Cortex of kidney (tissue), 1 donor: Measurements from ENCODE around the gene ZNF470.

Experiments
- DNase-seq: peaks from one replicate; lab custom pipeline; 2025; lab: John Stamatoyannopoulos, UW

ZNF470 gene

GRCh38 chr19:56608274-56608964, 41.2 kb downstream of the ZNF470 start:
- DNase-seq, result no peak

- DNase-seq, result no peak
These were observed 44.0 kb downstream of the ZNF470 start for GRCh38 chr19:56611288-56611687.

- no peak for DNase-seq
These were observed 45.5 kb downstream of the ZNF470 start for GRCh38 chr19:56612737-56613136.

- no peak for DNase-seq
These were observed 46.4 kb downstream of the ZNF470 start for GRCh38 chr19:56613639-56614038.

- no peak for DNase-seq
These were observed 50.3 kb downstream of the ZNF470 start for GRCh38 chr19:56617531-56617930.

- no peak for DNase-seq
These were observed 51.9 kb downstream of the ZNF470 start for GRCh38 chr19:56619121-56619520.

GRCh38 chr19:56622374-56622773, 55.1 kb downstream of the ZNF470 start:
- no peak for DNase-seq

- DNase-seq, result no peak
These were observed 55.7 kb downstream of the ZNF470 start for GRCh38 chr19:56623006-56623405.

GRCh38 chr19:56625708-56626107, 58.4 kb downstream of the ZNF470 start:
- no peak for DNase-seq

- DNase-seq, result no peak
These were observed 65.8 kb downstream of the ZNF470 start for GRCh38 chr19:56633021-56633420.

- no peak for DNase-seq
These were observed 70.8 kb downstream of the ZNF470 start for GRCh38 chr19:56637976-56638555.
